CD8-positive, alpha-beta memory T cell (primary cell): ENCODE measurements around the gene FMNL2. TPM values are rescaled to one million over a fixed set of nuclear protein-coding genes. Genes with fewer than 3 reads are reported as not detected.

ENCODE experiments used
- CTCF ChIA-PET: fragments of 350-600 bp; sonication (Branson Sonifier 250); formaldehyde crosslinking; loops from one replicate; lab custom pipeline; 2021; ENCODE audit warnings: antibody characterized with exemption; lab: Charles Lee
- POLR2A ChIA-PET: fragments of 350-600 bp; sonication (Branson Sonifier 250); formaldehyde crosslinking; loops from one replicate; lab custom pipeline; 2021; ENCODE audit warnings: antibody characterized with exemption; lab: Charles Lee
- DNase-seq, 5 donors: peaks; one replicate each; pipeline versions ENCODE4 v3.0.0 to v3.0.0-alpha.2; 2020 to 2022; ENCODE audit warnings: mixed read lengths in 1 of 5
- H3K27ac ChIP-seq: one replicate; pipeline ENCODE4 v1.7.0; 2013; ENCODE audit warnings: low read depth, mild to moderate bottlenecking, low read length, moderate library complexity
- H3K27me3 ChIP-seq: 2 replicates; pipeline ENCODE4 v1.7.0; 2013; ENCODE audit warnings: low read length, mild to moderate bottlenecking; ENCODE audit not compliant: insufficient read depth, poor library complexity, severe bottlenecking
- H3K36me3 ChIP-seq: 2 replicates; pipeline ENCODE4 v1.7.0; 2013; ENCODE audit warnings: mild to moderate bottlenecking, low read length, moderate library complexity; ENCODE audit not compliant: insufficient read depth
- H3K4me1 ChIP-seq: 2 replicates; pipeline ENCODE4 v1.7.0; 2013; ENCODE audit warnings: mild to moderate bottlenecking, low read length, moderate library complexity; ENCODE audit not compliant: insufficient read depth
- H3K4me3 ChIP-seq: 2 replicates; pipeline ENCODE4 v1.7.0; 2013; ENCODE audit warnings: mild to moderate bottlenecking, low read length
- H3K9me3 ChIP-seq: 2 replicates; pipeline ENCODE4 v1.7.0; 2013; ENCODE audit warnings: mild to moderate bottlenecking, low read length
- H3K27ac Mint-ChIP-seq, 8 donors: one replicate each; pipeline ENCODE4 v1.8.0; 2020 to 2021; ENCODE audit warnings: mixed read lengths in 8 of 8, mild to moderate bottlenecking in 6 of 8, inconsistent platforms in 3 of 8, moderate library complexity in 3 of 8
- H3K27me3 Mint-ChIP-seq, 2 donors: one replicate each; pipeline ENCODE4 v1.8.0; 2020 to 2021; ENCODE audit warnings: mixed read lengths in 2 of 2, mild to moderate bottlenecking in 1 of 2, moderate library complexity in 1 of 2
- H3K36me3 Mint-ChIP-seq, 3 donors: one replicate each; pipeline ENCODE4 v1.8.0; 2020 to 2021; ENCODE audit warnings: mixed read lengths in 3 of 3, inconsistent platforms in 1 of 3, mild to moderate bottlenecking in 1 of 3
- H3K4me1 Mint-ChIP-seq, 3 donors: one replicate each; pipeline ENCODE4 v1.8.0; 2020 to 2021; ENCODE audit warnings: mixed read lengths in 3 of 3, inconsistent platforms in 1 of 3, mild to moderate bottlenecking in 1 of 3
- H3K4me3 Mint-ChIP-seq, 7 donors: one replicate each; pipeline ENCODE4 v1.8.0; 2020 to 2021; ENCODE audit warnings: mixed read lengths in 7 of 7, mild to moderate bottlenecking in 6 of 7, moderate library complexity in 4 of 7, inconsistent platforms in 2 of 7
- H3K9me3 Mint-ChIP-seq, 5 donors: one replicate each; pipeline ENCODE4 v1.8.0; 2020 to 2022; ENCODE audit warnings: mixed read lengths in 5 of 5, mild to moderate bottlenecking in 3 of 5, moderate library complexity in 2 of 5, inconsistent platforms in 1 of 5
- polyA plus RNA-seq: library from polyadenylated mRNA; unstranded; fragments of 300-500 nt; fragmentation: Illumina TruSeq; gene quantifications from one replicate; pipeline ENCODE4 v1.2.3, GENCODE V29; 2021
- total RNA-seq, 2 experiments: library from RNA; stranded (reverse); gene quantifications; one replicate each; pipeline ENCODE4 v1.2.3, GENCODE V29; 2021

FMNL2 gene
- total and polyA plus RNA-seq, 3 experiments from 2014 or later, result 0.05 to 0.59 (median 0.58) TPM

DNA sequence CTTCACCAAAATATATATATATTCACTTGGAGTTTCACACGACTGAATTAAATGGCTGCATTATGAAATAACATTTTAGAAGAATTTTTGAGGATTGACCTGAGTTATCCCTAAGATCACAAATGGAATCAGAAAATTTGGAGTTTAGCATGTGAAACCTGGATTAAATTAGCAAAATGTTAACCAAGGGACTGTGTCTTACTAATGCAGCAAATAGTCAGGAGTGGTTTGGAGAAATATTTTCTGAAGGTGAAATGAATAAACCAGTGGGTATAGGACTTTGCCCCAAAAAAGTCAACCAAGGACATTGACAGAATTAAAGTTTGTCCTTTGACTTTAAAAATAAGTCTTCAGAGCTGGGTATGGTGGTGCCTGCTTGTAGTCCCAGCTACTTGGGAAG lies 271.1 kb downstream of the FMNL2 start:
- H3K27me3 Mint-ChIP-seq, result peaks cover 10 to 13% of the 10 kb centered on the region in 2 donors
- H3K27ac Mint-ChIP-seq, result no peak overlapping the region
- H3K4me3 Mint-ChIP-seq, result no peak overlapping the region
- no peaks in the 10 kb centered on the region for H3K27me3 ChIP-seq
- peaks cover 0 to 5% (median 0%) of the 10 kb centered on the region in 3 donors for H3K4me1 Mint-ChIP-seq
- no peaks in the 10 kb centered on the region for H3K4me1 ChIP-seq
- ChIA-PET CTCF (no interaction called here), POLR2A (no interaction called here)
- H3K36me3 Mint-ChIP-seq, result no peaks in the 10 kb centered on the region
- no peak for DNase-seq
- H3K9me3 ChIP-seq, result no peaks in the 10 kb centered on the region
- H3K4me3 ChIP-seq, result no peak overlapping the region
- no peaks in the 10 kb centered on the region for H3K36me3 ChIP-seq
- H3K9me3 Mint-ChIP-seq, result no peaks in the 10 kb centered on the region
- H3K27ac ChIP-seq, result no peak overlapping the region

DNA sequence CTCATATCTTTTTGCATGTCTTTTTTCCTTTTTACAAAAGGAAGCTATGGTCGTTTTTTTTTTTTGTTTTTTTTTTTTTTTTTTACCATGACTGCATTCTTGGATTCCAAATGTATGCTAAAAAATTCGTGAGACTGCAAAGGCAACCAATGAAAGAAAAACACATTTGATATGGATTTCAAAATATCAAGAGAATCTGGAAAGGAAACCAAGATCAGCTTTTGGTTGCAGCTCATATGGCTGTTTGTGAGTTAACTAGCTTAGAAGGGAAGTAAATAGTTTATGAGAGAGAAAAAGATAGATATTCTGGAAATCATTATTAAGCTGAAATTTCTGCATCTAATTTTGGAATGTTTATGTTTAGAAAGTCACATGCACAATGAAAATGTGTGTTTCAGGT lies 272.0 kb downstream of the FMNL2 start:
- H3K9me3 Mint-ChIP-seq, result no peaks in the 10 kb centered on the region

DNA sequence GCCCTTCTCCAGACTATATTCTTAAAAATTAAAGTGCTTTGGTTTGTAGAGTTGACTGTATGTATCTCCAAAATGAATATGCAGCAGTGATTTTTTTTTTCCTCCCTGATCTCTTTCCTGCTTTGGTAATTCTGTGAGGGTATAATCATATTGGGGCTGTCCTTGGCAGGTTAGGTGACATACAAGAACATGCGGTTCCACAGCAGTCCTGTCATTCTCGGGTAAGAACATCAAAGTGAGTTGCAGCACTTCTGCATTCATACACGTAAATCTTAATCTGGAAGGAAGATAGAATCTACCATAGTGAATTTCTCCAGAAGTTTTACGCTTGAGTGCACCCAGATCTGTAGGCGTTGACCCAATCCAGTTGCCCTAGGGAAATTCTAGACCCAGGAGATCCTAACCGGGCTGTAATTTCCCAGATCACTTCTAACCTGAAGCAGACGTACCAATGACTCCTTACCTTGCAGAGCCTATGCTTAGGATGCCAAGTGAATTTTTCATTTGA lies 272.9 kb downstream of the FMNL2 start:
- H3K27me3 ChIP-seq, result no peaks in the 10 kb centered on the region
- H3K27ac ChIP-seq, result no peak overlapping the region
- H3K9me3 ChIP-seq, result no peaks in the 10 kb centered on the region
- no peak overlapping the region for H3K4me3 ChIP-seq
- no peak overlapping the region for H3K4me3 Mint-ChIP-seq
- no peaks in the 10 kb centered on the region for H3K9me3 Mint-ChIP-seq
- H3K36me3 ChIP-seq, result no peaks in the 10 kb centered on the region
- ChIA-PET CTCF (no interaction called here), POLR2A (no interaction called here)
- peaks cover 8 to 14% (median 10%) of the 10 kb centered on the region in 3 donors for H3K4me1 Mint-ChIP-seq
- H3K27ac Mint-ChIP-seq, result no peak overlapping the region
- no peak for DNase-seq
- peaks cover 7% of the 10 kb centered on the region for H3K4me1 ChIP-seq
- H3K36me3 Mint-ChIP-seq, result no peaks in the 10 kb centered on the region
- peaks cover 6 to 13% of the 10 kb centered on the region in 2 donors for H3K27me3 Mint-ChIP-seq

More for the DNA sequence above, 272.0 kb downstream of the FMNL2 start:
- Mint-ChIP-seq H3K27ac (no peak overlapping the region), H3K27me3 (peaks cover 7 to 13% of the 10 kb centered on the region in 2 donors), H3K36me3 (no peaks in the 10 kb centered on the region), H3K4me3 (no peak overlapping the region), H3K4me1 (peaks cover 5 to 10% (median 5%) of the 10 kb centered on the region in 3 donors)
- Histone ChIP-seq H3K27ac (no peak overlapping the region), H3K4me1 (peaks cover 3% of the 10 kb centered on the region), H3K27me3 (no peaks in the 10 kb centered on the region), H3K4me3 (no peak overlapping the region), H3K36me3 (no peaks in the 10 kb centered on the region), H3K9me3 (no peaks in the 10 kb centered on the region)
- no peak for DNase-seq
- POLR2A ChIA-PET, result interaction anchor here (0.6 kb wide), 1 partner anchor 1468 kb away, joined by 6 read pairs; no protein-coding TSS in a partner anchor
- CTCF ChIA-PET, result no interaction called here

DNA sequence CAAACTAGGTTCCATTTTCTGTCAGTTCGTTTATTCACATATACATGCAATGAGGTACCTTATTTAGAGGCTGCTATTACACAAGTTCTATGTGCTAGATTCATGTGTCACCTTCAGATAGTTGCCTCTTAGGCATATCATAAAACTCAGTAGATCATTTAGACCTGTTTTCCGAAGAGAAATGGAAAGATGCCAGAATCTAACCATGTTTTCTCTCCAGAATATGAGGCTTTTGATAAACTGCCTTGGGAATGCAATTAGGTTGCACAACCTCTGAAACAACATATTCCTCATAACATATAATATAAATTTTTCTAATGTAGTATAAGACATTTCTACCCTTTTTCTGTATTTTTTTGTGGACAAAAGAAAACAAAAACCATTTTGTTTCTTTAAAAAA lies 274.2 kb downstream of the FMNL2 start:
- POLR2A ChIA-PET, result no interaction called here
- no peaks in the 10 kb centered on the region for H3K36me3 ChIP-seq
- peaks cover 8 to 15% (median 11%) of the 10 kb centered on the region in 3 donors for H3K4me1 Mint-ChIP-seq
- H3K27me3 ChIP-seq, result no peaks in the 10 kb centered on the region
- H3K36me3 Mint-ChIP-seq, result no peaks in the 10 kb centered on the region
- no peaks in the 10 kb centered on the region for H3K9me3 ChIP-seq
- CTCF ChIA-PET, result no interaction called here
- no peak for DNase-seq
- H3K4me1 ChIP-seq, result peaks cover 7% of the 10 kb centered on the region
- H3K4me3 Mint-ChIP-seq, result no peak overlapping the region
- H3K9me3 Mint-ChIP-seq, result no peaks in the 10 kb centered on the region
- no peak overlapping the region for H3K27ac Mint-ChIP-seq
- H3K27ac ChIP-seq, result no peak overlapping the region
- H3K27me3 Mint-ChIP-seq, result peaks cover 6 to 12% of the 10 kb centered on the region in 2 donors
- H3K4me3 ChIP-seq, result no peak overlapping the region

DNA sequence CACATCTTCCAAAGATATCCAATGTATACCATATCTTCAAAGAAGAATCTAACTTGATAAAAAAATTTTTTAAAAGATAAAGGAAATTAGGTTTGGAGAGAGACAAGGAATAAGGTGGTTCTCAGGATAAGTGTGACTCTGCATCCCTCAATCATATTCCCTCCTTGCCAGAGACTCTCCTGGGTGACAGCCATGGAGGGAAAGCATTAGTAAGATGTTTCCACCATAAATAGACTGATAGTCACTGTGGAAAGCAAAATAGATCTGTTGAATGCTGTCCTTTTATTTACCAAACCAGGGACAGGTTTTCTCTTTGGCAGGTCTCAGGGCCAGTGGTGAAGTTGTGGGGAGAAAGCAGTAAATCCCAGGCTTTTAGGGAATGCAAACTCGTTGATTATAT lies 274.7 kb downstream of the FMNL2 start:
- DNase-seq, result no peak
- H3K27ac ChIP-seq, result no peak overlapping the region
- H3K27ac Mint-ChIP-seq, result peak overlapping the region in 1 of 8 donors; percentile 39
- H3K4me1 Mint-ChIP-seq, result peaks cover 8 to 15% (median 11%) of the 10 kb centered on the region in 3 donors
- ChIA-PET CTCF (no interaction called here), POLR2A (no interaction called here)
- H3K36me3 ChIP-seq, result no peaks in the 10 kb centered on the region
- peaks cover 6 to 12% of the 10 kb centered on the region in 2 donors for H3K27me3 Mint-ChIP-seq
- no peaks in the 10 kb centered on the region for H3K36me3 Mint-ChIP-seq
- H3K4me1 ChIP-seq, result peaks cover 7% of the 10 kb centered on the region
- no peaks in the 10 kb centered on the region for H3K9me3 ChIP-seq
- no peaks in the 10 kb centered on the region for H3K27me3 ChIP-seq
- H3K4me3 Mint-ChIP-seq, result no peak overlapping the region
- no peak overlapping the region for H3K4me3 ChIP-seq
- H3K9me3 Mint-ChIP-seq, result no peaks in the 10 kb centered on the region

DNA sequence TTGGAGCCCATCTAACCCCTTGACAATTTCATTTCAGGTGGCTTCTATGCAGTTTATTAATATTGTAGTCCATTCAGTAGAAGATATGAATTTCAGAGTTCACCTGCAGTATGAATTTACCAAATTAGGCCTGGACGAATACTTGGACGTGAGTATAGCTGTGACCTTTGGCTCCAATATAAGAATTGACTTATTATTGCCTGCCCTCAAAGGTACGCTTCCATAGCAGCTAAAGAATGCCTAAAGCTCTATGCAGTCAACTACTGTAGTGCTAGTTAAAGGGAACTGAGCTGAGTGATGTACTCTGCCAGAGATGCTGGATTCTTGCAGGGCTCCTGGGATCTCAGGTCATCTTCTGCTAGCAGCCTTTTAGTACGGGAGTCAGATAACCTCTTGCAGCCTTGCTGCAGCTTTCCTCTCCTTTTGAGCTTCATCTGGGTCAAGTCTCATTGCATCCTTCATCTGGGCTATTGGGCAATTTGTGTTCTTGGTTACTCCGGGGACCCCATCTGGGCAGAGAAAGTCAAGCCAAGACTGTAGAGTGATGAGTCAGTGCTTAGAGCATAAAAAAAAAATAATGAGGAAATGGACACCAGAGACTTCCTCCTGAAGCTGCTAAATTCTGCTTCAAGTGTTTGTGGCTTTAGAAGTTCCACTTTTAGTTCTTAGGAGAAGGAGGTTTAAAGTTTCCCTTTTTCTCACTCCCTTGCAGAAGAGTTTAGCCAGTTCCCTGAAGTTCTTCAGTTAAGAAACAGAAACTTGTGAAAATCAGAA lies 276.7 kb downstream of the FMNL2 start:
- peaks cover 7% of the 10 kb centered on the region for H3K4me1 ChIP-seq
- H3K4me3 Mint-ChIP-seq, result peak overlapping the region in 3 of 7 donors; percentile 6 to 46 (median 24)
- peak overlapping the region in 2 of 8 donors; percentile 24 to 48 for H3K27ac Mint-ChIP-seq
- no peaks in the 10 kb centered on the region for H3K36me3 ChIP-seq
- POLR2A ChIA-PET, result no interaction called here
- H3K9me3 ChIP-seq, result no peaks in the 10 kb centered on the region
- no peaks in the 10 kb centered on the region for H3K27me3 ChIP-seq
- CTCF ChIA-PET, result no interaction called here
- no peak overlapping the region for H3K4me3 ChIP-seq
- H3K27me3 Mint-ChIP-seq, result peaks cover 2 to 6% of the 10 kb centered on the region in 2 donors
- peaks cover 8 to 15% (median 11%) of the 10 kb centered on the region in 3 donors for H3K4me1 Mint-ChIP-seq
- no peak overlapping the region for H3K27ac ChIP-seq
- no peaks in the 10 kb centered on the region for H3K9me3 Mint-ChIP-seq
- DNase-seq, result no peak
- no peaks in the 10 kb centered on the region for H3K36me3 Mint-ChIP-seq

DNA sequence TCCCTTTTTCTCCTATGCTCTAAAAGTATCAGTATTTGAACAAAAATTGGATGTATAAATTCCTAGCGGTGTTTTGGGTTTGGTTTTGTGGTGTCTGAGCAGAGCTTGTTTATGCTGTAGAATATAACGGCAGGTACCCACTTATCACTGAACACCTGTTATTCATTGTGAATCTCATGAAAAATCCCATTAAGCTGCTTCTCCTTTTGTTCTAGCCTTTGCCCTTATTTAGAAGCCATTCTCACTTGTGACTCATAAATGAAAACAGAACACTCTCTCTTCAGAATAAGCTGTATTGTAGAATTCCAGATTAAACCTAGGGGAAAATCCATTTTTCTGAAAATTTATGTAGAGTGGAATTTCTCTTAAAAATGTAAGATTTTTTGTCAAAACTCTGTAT lies 278.3 kb downstream of the FMNL2 start:
- Histone ChIP-seq H3K27ac (no peak overlapping the region), H3K27me3 (no peaks in the 10 kb centered on the region), H3K9me3 (no peaks in the 10 kb centered on the region), H3K4me1 (peaks cover 7% of the 10 kb centered on the region), H3K4me3 (no peak overlapping the region), H3K36me3 (no peaks in the 10 kb centered on the region)
- no peaks in the 10 kb centered on the region for H3K36me3 Mint-ChIP-seq
- no peaks in the 10 kb centered on the region for H3K9me3 Mint-ChIP-seq
- H3K27me3 Mint-ChIP-seq, result peaks cover 3 to 6% of the 10 kb centered on the region in 2 donors
- peaks cover 8 to 15% (median 11%) of the 10 kb centered on the region in 3 donors for H3K4me1 Mint-ChIP-seq
- DNase-seq, result no peak
- ChIA-PET CTCF (no interaction called here), POLR2A (no interaction called here)
- peak overlapping the region in 1 of 8 donors; percentile 18 for H3K27ac Mint-ChIP-seq
- H3K4me3 Mint-ChIP-seq, result no peak overlapping the region

DNA sequence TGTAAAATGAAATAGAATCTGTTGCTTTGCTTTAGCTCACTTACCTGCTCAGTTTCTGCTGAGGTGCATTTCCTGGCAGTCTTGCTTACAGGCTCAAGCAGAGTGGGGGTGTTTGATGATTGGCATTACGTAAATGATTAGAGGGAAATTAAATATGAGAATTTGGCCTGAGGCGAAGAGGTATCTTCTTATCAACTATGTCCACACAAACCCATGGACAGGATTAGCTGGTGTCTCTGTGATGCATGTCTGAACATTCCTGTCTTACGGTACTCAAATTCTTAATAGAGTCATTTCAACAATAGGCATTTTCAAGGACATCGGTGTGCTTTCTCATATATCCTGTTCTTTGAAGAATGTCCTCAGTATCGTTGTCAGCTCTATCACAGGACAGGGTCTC lies 280.2 kb downstream of the FMNL2 start:
- no peaks in the 10 kb centered on the region for H3K36me3 ChIP-seq
- H3K4me3 ChIP-seq, result no peak overlapping the region
- H3K4me3 Mint-ChIP-seq, result no peak overlapping the region
- no peaks in the 10 kb centered on the region for H3K36me3 Mint-ChIP-seq
- ChIA-PET POLR2A (no interaction called here), CTCF (no interaction called here)
- no peaks in the 10 kb centered on the region for H3K9me3 ChIP-seq
- H3K27me3 ChIP-seq, result no peaks in the 10 kb centered on the region
- DNase-seq, result no peak
- H3K27me3 Mint-ChIP-seq, result peaks cover 5 to 13% of the 10 kb centered on the region in 2 donors
- no peak overlapping the region for H3K27ac Mint-ChIP-seq
- H3K4me1 ChIP-seq, result peaks cover 7% of the 10 kb centered on the region
- H3K9me3 Mint-ChIP-seq, result no peaks in the 10 kb centered on the region
- no peak overlapping the region for H3K27ac ChIP-seq
- H3K4me1 Mint-ChIP-seq, result peaks cover 8 to 15% (median 11%) of the 10 kb centered on the region in 3 donors
